Erythroblast (primary cell): ENCODE results near the gene TAS2R13.

Experiments
- DNase-seq, 2 experiments: peaks; one replicate each; lab custom pipeline; 2025; lab: John Stamatoyannopoulos, UW
- GATA1 ChIP-seq: IDR thresholded peaks from 2 replicates; pipeline ENCODE4 v1.6.1; 2011; ENCODE audit warnings: low read depth, mild to moderate bottlenecking, control low read depth, low read length, moderate library complexity
- POLR2A ChIP-seq: IDR thresholded peaks from 2 replicates; pipeline ENCODE4 v1.6.1; 2011; ENCODE audit warnings: mild to moderate bottlenecking, low read length

The TAS2R13 gene

GRCh38 chr12:10909462-10909861, at the start of gene TAS2R13:
TAS2R13 (minus strand) TSS chr12:10909562; CDS start chr12:10909298, 264 bp downstream.
- no peak for TF ChIP-seq POLR2A
- TF ChIP-seq GATA1, result no peak
- DNase-seq, result no peak

- DNase-seq, result no peak
- TF ChIP-seq POLR2A (no peak), GATA1 (no peak)
These were observed 48.4 kb upstream of the TAS2R13 start for GRCh38 chr12:10957741-10958140.

DNA sequence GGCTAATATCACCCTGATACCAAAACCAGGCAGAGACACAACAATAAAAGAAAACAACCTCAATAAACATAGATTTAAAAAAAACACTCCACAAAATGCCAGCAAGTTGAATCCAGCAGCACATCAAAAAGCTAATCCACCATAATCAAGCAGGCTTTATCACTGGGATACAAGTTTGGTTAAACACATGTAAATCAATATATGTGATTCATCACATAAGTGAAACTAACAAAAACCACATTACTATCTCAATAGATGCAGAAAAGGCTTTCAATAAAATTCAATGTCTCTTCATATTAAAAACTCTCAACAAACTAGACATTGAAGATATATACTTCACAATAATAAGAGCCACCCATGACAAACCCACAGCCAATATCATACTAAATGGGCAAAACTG, 46.7 kb upstream of the TAS2R13 start:
- TF ChIP-seq GATA1 (no peak), POLR2A (no peak)

GRCh38 chr12:10952645-10953044, 43.3 kb upstream of the TAS2R13 start:
- no peak for DNase-seq

More for the DNA sequence above, 46.7 kb upstream of the TAS2R13 start:
- no peak for DNase-seq

DNA sequence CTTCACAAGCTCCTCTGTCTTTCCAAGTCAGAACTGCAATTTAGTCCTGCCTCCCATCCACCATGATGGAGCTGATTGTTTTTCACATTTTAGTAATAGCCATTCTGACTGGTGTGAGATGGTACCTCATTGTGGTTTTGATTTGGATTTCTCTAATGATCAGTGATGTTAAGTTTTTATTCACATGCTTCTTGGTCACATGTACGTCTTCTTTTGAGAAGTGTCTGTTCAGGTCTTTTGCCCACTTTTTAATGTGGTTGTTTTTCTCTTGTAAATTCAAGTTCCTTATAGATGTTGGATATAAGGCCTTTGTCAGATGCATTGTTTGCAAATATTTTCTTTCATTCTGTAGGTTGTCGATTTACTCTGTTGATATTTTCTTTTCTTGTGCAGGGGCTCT, 33.8 kb upstream of the TAS2R13 start:
- DNase-seq, result no peak

More at GRCh38 chr12:10952645-10953044, 43.3 kb upstream of the TAS2R13 start:
- TF ChIP-seq GATA1 (no peak), POLR2A (no peak)

GRCh38 chr12:10941916-10942607, 32.7 kb upstream of the TAS2R13 start:
- no peak for DNase-seq
- TF ChIP-seq POLR2A, result no peak
- TF ChIP-seq GATA1, result no peak

More for the DNA sequence above, 33.8 kb upstream of the TAS2R13 start:
- TF ChIP-seq GATA1, result no peak
- no peak for TF ChIP-seq POLR2A

GRCh38 chr12:10941369-10941768, 32.0 kb upstream of the TAS2R13 start:
- DNase-seq, result no peak

GRCh38 chr12:10940389-10940788, 31.0 kb upstream of the TAS2R13 start:
- TF ChIP-seq GATA1 (no peak), POLR2A (no peak)

More at GRCh38 chr12:10941369-10941768, 32.0 kb upstream of the TAS2R13 start:
- TF ChIP-seq POLR2A (no peak), GATA1 (no peak)

GRCh38 chr12:10939163-10939562, 29.8 kb upstream of the TAS2R13 start, which contains the start of gene TAS2R14:
TAS2R14 (minus strand) TSS chr12:10939263; CDS start chr12:10939207, 56 bp downstream.
- no peak for TF ChIP-seq POLR2A
- no peak for TF ChIP-seq GATA1
- DNase-seq, result no peak

More at GRCh38 chr12:10940389-10940788, 31.0 kb upstream of the TAS2R13 start:
- no peak for DNase-seq

DNA sequence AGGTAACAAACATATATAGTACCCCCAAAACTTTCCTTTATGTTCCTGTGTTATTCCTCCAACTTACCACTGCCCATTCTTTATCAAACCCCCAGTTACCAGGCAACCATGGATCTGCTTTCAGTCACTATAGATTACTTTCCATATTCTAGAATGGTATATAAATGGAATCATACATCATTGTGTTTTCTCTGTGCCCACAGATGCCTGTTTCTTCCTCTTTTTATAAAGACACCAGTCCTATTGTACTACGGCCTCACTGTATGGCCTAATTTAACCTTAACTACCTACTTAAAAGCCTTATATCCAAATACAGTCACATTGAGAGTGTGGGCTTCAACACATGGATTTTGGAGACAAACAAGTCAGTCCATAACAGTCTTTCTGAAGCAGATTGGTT, 27.1 kb upstream of the TAS2R13 start:
- TF ChIP-seq POLR2A (no peak), GATA1 (no peak)
- no peak for DNase-seq

DNA sequence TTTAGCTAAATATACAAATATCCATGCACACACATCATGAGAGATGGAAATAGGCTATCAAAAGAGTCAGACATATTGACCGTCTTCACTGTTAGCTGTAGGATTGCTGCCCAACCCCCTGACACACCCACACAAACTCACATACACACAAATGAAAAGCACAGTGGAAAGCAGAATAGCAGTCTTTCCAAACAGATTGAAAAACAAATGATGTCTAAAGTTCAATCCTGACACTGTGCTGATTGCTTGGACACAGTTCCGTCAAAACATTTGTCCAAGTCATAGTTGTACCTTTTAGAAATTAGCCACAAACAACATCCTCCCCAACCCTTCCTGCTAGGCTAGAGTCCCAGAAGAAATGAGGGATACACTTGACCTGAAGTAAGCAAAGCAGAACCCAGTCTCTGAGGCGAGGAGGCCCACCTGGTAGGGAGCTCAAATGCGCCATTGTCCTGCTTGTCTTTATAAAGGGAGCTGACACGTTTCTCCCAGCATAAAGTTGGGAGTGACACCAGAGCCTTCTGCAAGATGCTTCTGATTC, 19.5 kb upstream of the TAS2R13 start, which contains the start of gene PRH2:
PRH2 (plus strand) TSS at position 491 of the 541 bp plus-strand sequence; CDS start at position 529, 38 bp downstream.
- DNase-seq, result no peak
- TF ChIP-seq POLR2A, result no peak
- no peak for TF ChIP-seq GATA1

GRCh38 chr12:10926269-10926668, 16.9 kb upstream of the TAS2R13 start:
- TF ChIP-seq POLR2A (no peak), GATA1 (no peak)
- no peak for DNase-seq

DNA sequence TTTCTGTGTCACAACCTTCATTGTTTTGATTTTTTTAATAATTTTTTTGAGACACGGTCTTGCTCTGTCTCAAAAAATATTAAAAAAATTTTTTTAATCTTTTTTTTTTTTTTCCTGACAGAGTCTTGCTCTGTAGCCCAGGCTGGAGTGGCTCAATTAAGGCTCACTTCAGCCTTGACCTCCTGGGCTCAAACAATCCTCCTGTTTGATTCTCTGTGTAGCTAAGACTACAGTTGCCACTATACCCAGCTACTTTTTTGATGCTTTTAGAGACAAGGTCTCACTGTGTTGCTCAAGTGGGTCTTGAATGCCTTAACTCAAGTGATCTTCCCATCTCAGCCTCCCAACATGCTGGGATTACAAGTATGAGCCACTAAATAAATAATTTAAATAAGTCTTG, 10.4 kb upstream of the TAS2R13 start:
- no peak for TF ChIP-seq POLR2A
- TF ChIP-seq GATA1, result no peak

DNA sequence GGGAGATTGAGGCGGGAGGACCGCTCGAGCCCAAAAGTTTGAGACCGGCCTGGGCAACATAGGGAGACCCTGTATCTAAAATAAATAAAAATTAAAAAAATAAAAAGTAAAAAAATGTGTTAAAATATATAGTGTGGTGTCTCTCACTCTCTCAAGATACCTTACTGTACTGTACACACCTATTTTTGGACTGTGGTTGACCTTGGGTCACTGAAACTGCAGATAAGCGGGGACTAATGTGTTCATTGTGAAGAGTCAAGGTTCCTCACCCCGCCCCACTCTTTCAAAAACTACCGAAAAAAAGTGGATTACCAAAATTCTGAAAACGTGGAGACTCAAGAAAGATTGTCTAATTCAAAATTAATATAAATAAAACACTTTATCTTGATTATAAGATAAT, 1.0 kb upstream of the TAS2R13 start:
- TF ChIP-seq POLR2A (no peak), GATA1 (no peak)
- DNase-seq, result no peak

More for the DNA sequence above, 10.4 kb upstream of the TAS2R13 start:
- no peak for DNase-seq

DNA sequence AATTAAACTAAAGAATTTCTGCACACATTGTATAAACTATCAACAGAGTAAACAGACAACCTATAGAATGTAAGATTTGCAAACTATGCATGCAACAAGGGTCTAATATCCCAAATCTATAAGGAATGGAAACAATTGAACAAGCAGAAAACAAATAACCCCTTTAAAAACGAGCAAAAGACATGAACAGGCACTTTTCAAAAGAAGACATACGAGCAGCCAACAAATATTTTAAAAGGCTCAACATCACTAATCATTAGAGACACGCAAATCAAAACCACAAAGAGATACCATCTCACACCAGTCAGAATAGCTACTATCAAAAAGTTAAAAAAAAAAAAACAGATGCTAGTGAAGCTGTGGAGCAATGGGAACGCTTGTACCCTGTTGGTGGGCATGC, 4.7 kb downstream of the TAS2R13 start:
- TF ChIP-seq GATA1, result no peak
- no peak for TF ChIP-seq POLR2A
- no peak for DNase-seq

DNA sequence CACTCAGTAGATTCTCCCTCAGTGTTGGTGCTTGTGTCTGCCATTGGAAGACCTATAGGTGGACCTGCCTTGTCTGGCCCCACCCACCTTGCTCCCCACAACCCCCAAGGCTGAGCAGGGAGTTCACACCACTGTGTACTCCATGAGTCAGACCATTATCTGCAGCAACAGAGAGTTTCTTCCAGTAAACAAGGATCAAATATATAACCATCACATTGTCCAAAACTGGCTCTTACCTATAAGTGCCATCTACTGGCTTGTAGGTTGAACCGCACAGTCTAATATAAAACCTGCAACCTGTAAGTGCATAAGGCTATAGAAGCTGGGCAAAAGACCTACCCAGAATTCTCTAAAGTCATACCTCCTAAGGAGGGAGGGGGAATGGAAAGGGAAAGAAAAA, 7.9 kb downstream of the TAS2R13 start:
- TF ChIP-seq POLR2A, result no peak
- no peak for TF ChIP-seq GATA1
- DNase-seq, result no peak
